B cell (primary cell): ENCODE data around the gene CEMIP. TPM values are rescaled to one million over a fixed set of nuclear protein-coding genes. Genes with fewer than 3 reads are reported as not detected.

ENCODE experiments used
- ATAC-seq: fragments of 200-7000 bp; cut with Tn5 transposase; one replicate; pipeline ENCODE4 v1.10.0; 2021; ENCODE audit warnings: low read depth, mild to moderate bottlenecking, moderate number of reproducible peaks, moderate library complexity
- CTCF ChIA-PET: fragments of 350-600 bp; sonication (Branson Sonifier 250); formaldehyde crosslinking; loops from one replicate; lab custom pipeline; 2021; ENCODE audit warnings: antibody characterized with exemption, inconsistent platforms; lab: Charles Lee
- POLR2A ChIA-PET: fragments of 350-600 bp; sonication (Branson Sonifier 250); formaldehyde crosslinking; loops from one replicate; lab custom pipeline; 2021; ENCODE audit warnings: antibody characterized with exemption; lab: Charles Lee
- DNase-seq: peaks from one replicate; pipeline ENCODE4 v3.0.0; 2013
- H2AFZ ChIP-seq: 2 replicates; pipeline ENCODE4 v1.6.1; 2012; ENCODE audit warnings: mild to moderate bottlenecking, low read depth, low read length; ENCODE audit not compliant: insufficient read depth, poor library complexity, severe bottlenecking
- H3K27ac ChIP-seq, 2 donors: 1 replicate in 1 of 2; 2 replicates in 1 of 2; pipeline ENCODE4 v1.5.1; 2012 to 2013; ENCODE audit warnings: low read length in 2 of 2, mild to moderate bottlenecking in 2 of 2, moderate library complexity in 1 of 2
- H3K27me3 ChIP-seq, 4 experiments: fragments of 200-600 bp in 1 of 4; sonication (generic) in 1 of 4; replicated peaks in 1 of 4; 1 replicate in 2 of 4; 2 replicates in 2 of 4; pipeline versions ENCODE4 v1.6.1 to v1.7.0; 2013 to 2016; ENCODE audit warnings: low read length in 3 of 4, mild to moderate bottlenecking in 2 of 4, mixed read lengths in 1 of 4, moderate library complexity in 1 of 4; ENCODE audit not compliant: insufficient read depth in 4 of 4, control insufficient read depth in 3 of 4; ENCODE audit errors: control extremely low read depth in 1 of 4
- H3K36me3 ChIP-seq, 2 experiments: replicated peaks in 1 of 2; 1 replicate in 1 of 2; 2 replicates in 1 of 2; pipeline versions ENCODE4 v1.6.1 to v1.7.1; 2013; ENCODE audit warnings: low read length in 1 of 2; ENCODE audit not compliant: insufficient read depth in 2 of 2, control insufficient read depth in 1 of 2; ENCODE audit errors: control extremely low read depth in 1 of 2, extremely low read depth in 1 of 2
- H3K4me1 ChIP-seq, 2 donors: fragments of 200-600 bp in 1 of 2; sonication (generic) in 1 of 2; 1 replicate in 1 of 2; 2 replicates in 1 of 2; pipeline versions ENCODE4 v1.5.1 to v1.6.1; 2013 to 2017; ENCODE audit warnings: low read length in 2 of 2; ENCODE audit not compliant: control insufficient read depth in 2 of 2, insufficient read depth in 2 of 2
- H3K4me2 ChIP-seq: replicated peaks from 2 replicates; pipeline ENCODE3; 2012; ENCODE audit warnings: mild to moderate bottlenecking, low read depth, low read length; ENCODE audit not compliant: poor library complexity, severe bottlenecking
- H3K4me3 ChIP-seq, 5 experiments: fragments of 200-600 bp in 1 of 5; sonication (generic) in 1 of 5; 1 replicate in 3 of 5; 2 replicates in 2 of 5; pipeline versions ENCODE4 v1.5.1 to v1.7.0; 2011 to 2016; ENCODE audit warnings: low read length in 4 of 5, mild to moderate bottlenecking in 4 of 5, low read depth in 2 of 5, control low read depth in 1 of 5, moderate library complexity in 1 of 5; ENCODE audit not compliant: insufficient read depth in 1 of 5; ENCODE audit errors: control extremely low read depth in 1 of 5, extremely low read depth in 1 of 5
- H3K79me2 ChIP-seq: fragments of 200-600 bp; sonication (generic); one replicate; pipeline ENCODE4 v1.6.0; 2016; ENCODE audit warnings: low read length; ENCODE audit not compliant: control insufficient read depth, insufficient read depth
- H3K9ac ChIP-seq: fragments of 200-600 bp; sonication (generic); 2 replicates; pipeline ENCODE4 v1.6.1; 2017; ENCODE audit warnings: mild to moderate bottlenecking, low read length, moderate library complexity
- H3K9me3 ChIP-seq, 3 donors: one replicate each; pipeline versions ENCODE4 v1.6.1 to v1.7.1; 2013; ENCODE audit warnings: low read length in 2 of 3; ENCODE audit not compliant: control insufficient read depth in 2 of 3, insufficient read depth in 1 of 3; ENCODE audit errors: control extremely low read depth in 1 of 3
- H4K20me1 ChIP-seq: 2 replicates; pipeline ENCODE4 v1.6.0; 2012; ENCODE audit warnings: mild to moderate bottlenecking, low read length; ENCODE audit not compliant: insufficient read depth, control insufficient read depth, poor library complexity, severe bottlenecking
- H3K27ac Mint-ChIP-seq: one replicate; pipeline ENCODE4 v1.8.0; 2021; ENCODE audit warnings: mixed read lengths
- H3K27me3 Mint-ChIP-seq: one replicate; pipeline ENCODE4 v1.8.0; 2021; ENCODE audit warnings: mixed read lengths
- H3K4me1 Mint-ChIP-seq: one replicate; pipeline ENCODE4 v1.8.0; 2021; ENCODE audit warnings: mixed read lengths
- H3K4me3 Mint-ChIP-seq: one replicate; pipeline ENCODE4 v1.8.0; 2021; ENCODE audit warnings: mixed read lengths
- H3K9me3 Mint-ChIP-seq: one replicate; pipeline ENCODE4 v1.8.0; 2022; ENCODE audit warnings: mixed read lengths; ENCODE audit not compliant: insufficient read depth
- EZH2 ChIP-seq: IDR thresholded peaks from 2 replicates; pipeline ENCODE4 v1.6.1; 2012; ENCODE audit warnings: borderline replicate concordance, low read depth, mild to moderate bottlenecking, moderate library complexity, low read length; ENCODE audit not compliant: insufficient read depth, poor library complexity, severe bottlenecking
- WGBS: methylation state at CpG from one replicate; pipeline ENCODE4 v1.1.5; 2013; ENCODE audit warnings: missing lambda C conversion rate; ENCODE audit not compliant: insufficient coverage; 5-methylcytosine and 5-hydroxymethylcytosine counted together
- intact Hi-C: fragments of 100-400 bp; cut with micrococcal nuclease; formaldehyde crosslinking; loops from one replicate; pipeline ENCODE4 v1.10.0; 2022
- polyA plus RNA-seq: library from polyadenylated mRNA; depleted of rRNA; stranded (reverse); fragments of >200 nt; gene quantifications from 2 replicates; pipeline ENCODE4 v1.2.3, GENCODE V29; 2012
- total RNA-seq, 2 donors: library from RNA; stranded (reverse); fragments of 120-200 nt in 1 of 2; gene quantifications; 1 replicate in 1 of 2; 2 replicates in 1 of 2; pipeline versions ENCODE4 v1.2.3 to v1.2.4, GENCODE V29; 2013 to 2022
- TF ChIP-seq, protein P1 (sequence below): fragments of 200-600 bp; IDR thresholded peaks from one replicate; pipeline ENCODE4 v1.8.0; 2022; ENCODE audit warnings: antibody characterized with exemption, mild to moderate bottlenecking

Gene CEMIP
- total and polyA plus RNA-seq, 2 donors (not counting 1 experiment from before 2014, with no cell fraction given): 0.32 TPM; not detected in 1

DNA sequence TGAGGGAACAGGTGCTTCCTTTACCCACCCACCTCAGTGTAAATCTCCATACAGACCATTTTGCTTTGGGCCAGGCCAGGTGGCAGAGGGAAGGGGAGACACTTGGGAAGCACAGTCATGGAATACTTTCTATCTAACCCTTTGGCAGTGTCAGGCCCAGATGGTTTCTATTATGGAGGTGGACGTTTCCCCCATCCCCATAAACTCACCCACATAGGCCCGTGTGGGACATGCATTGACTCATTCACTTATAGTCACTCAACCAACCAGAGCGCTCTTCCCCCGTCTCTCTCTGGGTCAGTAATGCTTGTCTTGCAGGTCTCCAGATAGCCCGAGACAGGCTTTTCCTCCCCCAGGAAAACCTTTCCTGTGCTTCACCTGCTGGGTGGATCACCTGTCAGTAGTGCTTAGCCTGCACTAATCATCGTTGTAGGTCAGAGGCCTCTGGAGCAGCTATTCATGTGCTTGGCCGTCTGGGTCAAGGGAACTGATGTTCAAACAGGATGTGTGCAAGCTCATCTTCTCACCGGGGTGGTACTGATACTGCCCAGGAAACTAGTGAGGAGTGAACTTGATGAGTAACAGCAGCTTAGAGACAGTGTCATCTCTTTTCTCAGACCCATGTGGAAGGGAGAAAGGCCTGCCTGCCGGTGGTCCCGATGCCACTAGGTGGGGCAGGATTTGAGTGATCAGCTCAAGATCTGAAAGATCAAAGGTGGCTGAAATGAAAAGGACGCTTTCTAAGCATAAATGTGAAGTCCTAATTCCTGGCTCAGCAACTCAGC lies 67.1 kb downstream of the CEMIP start:
- no peak overlapping the region for H3K4me3 Mint-ChIP-seq
- no peak overlapping the region for H3K27ac ChIP-seq
- no peaks in the 10 kb centered on the region for H3K27me3 ChIP-seq
- no peaks in the 10 kb centered on the region for H3K9me3 Mint-ChIP-seq
- no peaks in the 10 kb centered on the region for H3K79me2 ChIP-seq
- H3K4me1 ChIP-seq: no peaks in the 10 kb centered on the region
- H3K4me3 ChIP-seq: no peak overlapping the region
- ChIA-PET POLR2A (no interaction called here), CTCF (no interaction called here)
- no peak overlapping the region for H2AFZ ChIP-seq
- no peak overlapping the region for H3K27ac Mint-ChIP-seq
- no peak for TF ChIP-seq EZH2
- TF ChIP-seq, protein P1, sequence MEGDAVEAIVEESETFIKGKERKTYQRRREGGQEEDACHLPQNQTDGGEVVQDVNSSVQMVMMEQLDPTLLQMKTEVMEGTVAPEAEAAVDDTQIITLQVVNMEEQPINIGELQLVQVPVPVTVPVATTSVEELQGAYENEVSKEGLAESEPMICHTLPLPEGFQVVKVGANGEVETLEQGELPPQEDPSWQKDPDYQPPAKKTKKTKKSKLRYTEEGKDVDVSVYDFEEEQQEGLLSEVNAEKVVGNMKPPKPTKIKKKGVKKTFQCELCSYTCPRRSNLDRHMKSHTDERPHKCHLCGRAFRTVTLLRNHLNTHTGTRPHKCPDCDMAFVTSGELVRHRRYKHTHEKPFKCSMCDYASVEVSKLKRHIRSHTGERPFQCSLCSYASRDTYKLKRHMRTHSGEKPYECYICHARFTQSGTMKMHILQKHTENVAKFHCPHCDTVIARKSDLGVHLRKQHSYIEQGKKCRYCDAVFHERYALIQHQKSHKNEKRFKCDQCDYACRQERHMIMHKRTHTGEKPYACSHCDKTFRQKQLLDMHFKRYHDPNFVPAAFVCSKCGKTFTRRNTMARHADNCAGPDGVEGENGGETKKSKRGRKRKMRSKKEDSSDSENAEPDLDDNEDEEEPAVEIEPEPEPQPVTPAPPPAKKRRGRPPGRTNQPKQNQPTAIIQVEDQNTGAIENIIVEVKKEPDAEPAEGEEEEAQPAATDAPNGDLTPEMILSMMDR: no peak
- no peaks in the 10 kb centered on the region for H4K20me1 ChIP-seq
- no peak for DNase-seq
- ATAC-seq: no peak
- H3K4me1 Mint-ChIP-seq: no peaks in the 10 kb centered on the region
- 85% methylated on average over 11 of the region's 11 CpGs for WGBS
- intact Hi-C loops: no loop called here
- peaks cover 0 to 4% (median 0%) of the 10 kb centered on the region in 3 donors for H3K9me3 ChIP-seq
- H3K9ac ChIP-seq: no peak overlapping the region
- no peaks in the 10 kb centered on the region for H3K36me3 ChIP-seq
- peaks cover 24% of the 10 kb centered on the region for H3K27me3 Mint-ChIP-seq
- H3K4me2 ChIP-seq: no peak overlapping the region

DNA sequence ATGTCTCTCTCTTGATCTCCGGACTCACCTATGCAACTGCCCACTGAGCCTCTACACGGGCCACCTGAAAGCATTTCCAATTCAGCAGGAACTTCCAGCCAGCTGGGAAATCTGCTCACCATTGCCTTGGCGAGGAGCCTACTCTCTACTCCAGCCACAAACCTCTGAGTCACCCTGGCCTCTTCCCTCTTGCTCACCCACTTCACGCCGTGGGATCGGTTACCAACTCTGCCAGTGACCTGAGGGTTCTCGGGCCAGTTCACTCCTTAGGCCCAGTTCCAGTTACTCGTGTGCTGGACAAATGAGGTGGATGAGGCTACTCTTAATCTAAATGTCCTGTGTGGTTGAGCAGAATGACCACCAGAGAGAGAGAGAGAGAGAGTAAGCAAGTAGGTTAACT lies 70.1 kb downstream of the CEMIP start:
- no peaks in the 10 kb centered on the region for H3K79me2 ChIP-seq
- no peak overlapping the region for H3K4me3 ChIP-seq
- no peak overlapping the region for H3K27ac Mint-ChIP-seq
- peaks cover 21% of the 10 kb centered on the region for H3K27me3 Mint-ChIP-seq
- H3K4me3 Mint-ChIP-seq: no peak overlapping the region
- ATAC-seq: no peak
- WGBS: 66% methylated on average over 5 of the region's 8 CpGs
- no peak for DNase-seq
- H3K4me1 ChIP-seq: no peaks in the 10 kb centered on the region
- H3K4me2 ChIP-seq: no peak overlapping the region
- POLR2A ChIA-PET: no interaction called here
- intact Hi-C loops: no loop called here
- H3K27ac ChIP-seq: no peak overlapping the region
- no peaks in the 10 kb centered on the region for H3K27me3 ChIP-seq
- no peaks in the 10 kb centered on the region for H3K4me1 Mint-ChIP-seq
- CTCF ChIA-PET: interaction anchor here (1.1 kb wide), 1 partner anchor 10 kb away, joined by 3 read pairs; no protein-coding TSS in a partner anchor
- H3K9me3 ChIP-seq: peaks cover 0 to 4% (median 0%) of the 10 kb centered on the region in 3 donors
- H4K20me1 ChIP-seq: no peaks in the 10 kb centered on the region
- H3K36me3 ChIP-seq: no peaks in the 10 kb centered on the region
- TF ChIP-seq, protein P1: no peak
- TF ChIP-seq EZH2: no peak
- no peaks in the 10 kb centered on the region for H3K9me3 Mint-ChIP-seq
- no peak overlapping the region for H2AFZ ChIP-seq
- no peak overlapping the region for H3K9ac ChIP-seq
